BLaER1 treated with 17β-estradiol and CSF1 and Interleukin-3, amounts not matched to agents 10 nM and 100 nM (cell line): ENCODE results near the gene MB.

ENCODE experiments used
- H3K27ac ChIP-seq, 11 experiments: shearing (Covaris generic); formaldehyde crosslinking; 2 replicates each; pipeline ENCODE4 v1.8.1; 2022
- H3K27me3 ChIP-seq, 11 experiments: shearing (Covaris generic); formaldehyde crosslinking; 2 replicates each; pipeline ENCODE4 v1.8.1; 2022
- H3K36me3 ChIP-seq, 11 experiments: shearing (Covaris generic); formaldehyde crosslinking; 2 replicates each; pipeline ENCODE4 v1.8.1; 2022
- H3K4me1 ChIP-seq, 10 experiments: shearing (Covaris generic); formaldehyde crosslinking; 2 replicates each; pipeline ENCODE4 v1.8.1; 2022
- H3K4me2 ChIP-seq, 11 experiments: shearing (Covaris generic); formaldehyde crosslinking; 2 replicates each; pipeline ENCODE4 v1.8.1; 2022
- H3K4me3 ChIP-seq, 10 experiments: shearing (Covaris generic); formaldehyde crosslinking; 2 replicates each; pipeline ENCODE4 v1.8.1; 2022
- H3K9ac ChIP-seq, 11 experiments: shearing (Covaris generic); formaldehyde crosslinking; 2 replicates each; pipeline ENCODE4 v1.8.1; 2022
- H3K9me3 ChIP-seq, 11 experiments: shearing (Covaris generic); formaldehyde crosslinking; replicated peaks in 1 of 11; 2 replicates each; pipeline ENCODE4 v1.8.1; 2022
- H4K20me1 ChIP-seq, 11 experiments: shearing (Covaris generic); formaldehyde crosslinking; 2 replicates each; pipeline ENCODE4 v1.8.1; 2022
- Cebpa-rat ChIP-seq, 11 experiments: shearing (Covaris generic); IDR thresholded peaks; 2 replicates each; pipeline ENCODE4 v1.8.1; 2022

Gene MB

GRCh38 chr22:35563211-35563610 is 53.9 kb downstream of the MB start:
- no peak for TF ChIP-seq Cebpa-rat (IDR thresholded peaks at IDR 0.05)
- Histone ChIP-seq H3K4me3 (no peak overlapping the region), H3K27me3 (0 out of 22 replicates have a peak, but pooled peaks cover 0 to 3% (median 0%) of the 10 kb centered on the region in 11 experiments), H3K27ac (no peak overlapping the region), H3K4me1 (peaks cover 25 to 61% (median 46%) of the 10 kb centered on the region in 10 experiments), H3K9me3 (peaks cover 0 to 5% (median 0%) of the 10 kb centered on the region in 11 experiments; a peak in 3 of 22 replicates), H3K9ac (no peak overlapping the region), H4K20me1 (peaks cover 0 to 10% (median 0%) of the 10 kb centered on the region in 11 experiments; a peak in 2 of 22 replicates), H3K36me3 (no peaks in the 10 kb centered on the region), H3K4me2 (peak overlapping the region; percentile 7 to 77 (median 59); a peak in 16 of 22 replicates)

DNA sequence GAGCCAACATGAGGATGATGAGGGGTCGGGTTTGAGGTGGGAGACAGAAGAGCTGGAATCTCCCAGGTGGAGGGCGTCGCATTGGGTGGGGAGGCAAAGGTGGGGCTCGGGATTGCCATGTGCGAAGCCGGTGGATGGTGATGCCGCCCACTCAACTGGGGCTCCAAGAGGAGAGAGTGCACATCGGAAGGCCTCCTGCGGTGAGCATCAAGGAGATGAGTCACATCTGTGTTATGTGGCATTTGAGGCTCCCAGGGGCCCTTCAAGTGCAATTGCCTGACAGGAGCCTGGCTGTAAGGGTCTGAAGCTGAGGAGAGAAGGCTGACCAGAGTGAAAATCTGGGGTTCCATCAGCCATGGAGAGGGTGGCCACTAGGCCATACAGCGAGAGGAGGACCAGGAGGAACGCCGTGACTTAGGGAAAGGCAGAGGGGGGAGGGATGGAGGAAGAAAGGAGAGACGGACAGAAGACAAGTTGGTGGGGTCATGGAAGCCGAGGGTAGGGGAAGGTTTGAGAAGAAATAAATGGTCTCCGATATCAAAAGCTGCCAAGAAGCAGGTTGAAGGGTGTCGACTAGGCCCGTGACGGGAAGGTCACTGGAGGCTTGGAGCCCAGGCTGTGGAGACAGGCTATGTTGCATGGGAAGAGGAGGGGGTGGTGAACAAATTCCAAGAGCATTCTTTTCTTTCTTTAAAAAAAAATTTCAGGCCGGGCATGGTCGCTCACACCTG is 55.2 kb downstream of the MB start:
- Histone ChIP-seq H3K4me1 (peaks cover 29 to 52% (median 42%) of the 10 kb centered on the region in 10 experiments), H4K20me1 (peaks cover 0 to 10% (median 0%) of the 10 kb centered on the region in 11 experiments; a peak in 2 of 22 replicates), H3K9me3 (peaks cover 0 to 5% (median 0%) of the 10 kb centered on the region in 11 experiments; a peak in 3 of 22 replicates), H3K9ac (no peak overlapping the region), H3K27me3 (0 out of 22 replicates have a peak, but pooled peaks cover 0 to 3% (median 0%) of the 10 kb centered on the region in 11 experiments), H3K36me3 (no peaks in the 10 kb centered on the region), H3K4me2 (peak overlapping the region; percentile 50 to 77 (median 66)), H3K4me3 (no peak overlapping the region), H3K27ac (no peak overlapping the region)
- TF ChIP-seq Cebpa-rat (IDR thresholded peaks at IDR 0.05) = no peak

DNA sequence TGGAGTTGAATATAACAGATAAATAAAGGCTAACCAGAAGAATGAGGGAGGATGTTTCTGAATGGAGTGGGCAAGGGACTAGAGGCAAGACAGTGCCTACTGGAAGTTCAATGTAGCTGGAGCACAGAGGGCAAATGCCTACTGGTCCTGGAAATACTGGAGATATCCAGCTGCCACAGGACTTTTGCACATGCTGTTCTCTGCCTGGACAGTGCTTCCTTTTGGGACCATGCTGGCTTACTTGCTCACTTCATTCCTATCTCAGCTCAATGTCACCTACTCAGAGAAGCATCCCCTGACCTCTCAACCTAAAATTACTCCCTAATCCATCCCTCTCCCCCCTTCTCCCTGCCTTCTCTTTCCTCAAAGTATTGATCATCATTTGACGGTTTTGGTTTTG is 56.3 kb downstream of the MB start:
- no peak overlapping the region for H3K9ac ChIP-seq
- peaks cover 26 to 42% (median 38%) of the 10 kb centered on the region in 10 experiments for H3K4me1 ChIP-seq
- no peak overlapping the region for H3K27ac ChIP-seq
- no peak overlapping the region for H3K4me3 ChIP-seq
- H3K9me3 ChIP-seq = peaks cover 0 to 5% (median 0%) of the 10 kb centered on the region in 11 experiments; a peak in 3 of 22 replicates
- no peaks in the 10 kb centered on the region for H3K36me3 ChIP-seq
- 0 out of 22 replicates have a peak, but pooled peaks cover 0 to 3% (median 0%) of the 10 kb centered on the region in 11 experiments for H3K27me3 ChIP-seq
- H3K4me2 ChIP-seq = no peak overlapping the region
- H4K20me1 ChIP-seq = peaks cover 0 to 10% (median 0%) of the 10 kb centered on the region in 11 experiments; a peak in 2 of 22 replicates
- TF ChIP-seq Cebpa-rat (IDR thresholded peaks at IDR 0.05) = no peak

DNA sequence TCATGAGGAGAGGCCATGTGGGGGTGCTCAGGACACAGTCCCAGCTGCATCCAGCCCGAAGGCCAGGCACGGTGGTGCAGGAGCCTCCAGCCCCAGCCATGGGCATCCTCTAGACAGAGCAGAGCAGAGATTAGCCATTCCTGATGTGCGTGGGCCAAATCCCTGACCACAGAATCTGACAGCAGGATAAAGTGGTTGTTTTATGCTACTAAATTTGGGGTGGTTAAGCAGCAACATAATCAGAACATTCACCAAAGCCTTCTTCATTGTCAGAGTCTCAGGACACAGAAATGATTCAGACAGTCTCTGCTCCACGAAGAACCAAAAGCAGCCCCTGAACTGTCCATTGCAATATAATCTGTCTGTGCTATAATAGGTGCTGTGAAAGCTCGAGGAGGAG is 56.8 kb downstream of the MB start:
- H3K4me1 ChIP-seq = peaks cover 25 to 41% (median 36%) of the 10 kb centered on the region in 10 experiments

GRCh38 chr22:35559354-35560005 is 57.6 kb downstream of the MB start:
- H3K4me3 ChIP-seq = no peak overlapping the region
- H3K27me3 ChIP-seq = peaks cover 0 to 10% (median 0%) of the 10 kb centered on the region in 11 experiments; a peak in 2 of 22 replicates
- TF ChIP-seq Cebpa-rat (IDR thresholded peaks at IDR 0.05) = no peak
- H3K9me3 ChIP-seq = peaks cover 0 to 5% (median 0%) of the 10 kb centered on the region in 11 experiments; a peak in 3 of 22 replicates
- no peak overlapping the region for H3K27ac ChIP-seq
- H3K4me2 ChIP-seq = no peak overlapping the region
- H3K4me1 ChIP-seq = peaks cover 31 to 45% (median 42%) of the 10 kb centered on the region in 10 experiments
- peaks cover 0 to 16% (median 0%) of the 10 kb centered on the region in 11 experiments; a peak in 3 of 22 replicates for H4K20me1 ChIP-seq
- no peak overlapping the region for H3K9ac ChIP-seq
- H3K36me3 ChIP-seq = no peaks in the 10 kb centered on the region

More for the DNA sequence above, 56.8 kb downstream of the MB start:
- H3K27ac ChIP-seq = no peak overlapping the region
- H3K9me3 ChIP-seq = peaks cover 0 to 5% (median 0%) of the 10 kb centered on the region in 11 experiments; a peak in 3 of 22 replicates
- H3K4me3 ChIP-seq = no peak overlapping the region
- no peak overlapping the region for H3K4me2 ChIP-seq
- no peaks in the 10 kb centered on the region for H3K36me3 ChIP-seq
- H4K20me1 ChIP-seq = peaks cover 0 to 10% (median 0%) of the 10 kb centered on the region in 11 experiments; a peak in 2 of 22 replicates
- no peak for TF ChIP-seq Cebpa-rat (IDR thresholded peaks at IDR 0.05)
- H3K9ac ChIP-seq = no peak overlapping the region
- H3K27me3 ChIP-seq = peaks cover 0 to 5% (median 0%) of the 10 kb centered on the region in 11 experiments; a peak in 1 of 22 replicates

DNA sequence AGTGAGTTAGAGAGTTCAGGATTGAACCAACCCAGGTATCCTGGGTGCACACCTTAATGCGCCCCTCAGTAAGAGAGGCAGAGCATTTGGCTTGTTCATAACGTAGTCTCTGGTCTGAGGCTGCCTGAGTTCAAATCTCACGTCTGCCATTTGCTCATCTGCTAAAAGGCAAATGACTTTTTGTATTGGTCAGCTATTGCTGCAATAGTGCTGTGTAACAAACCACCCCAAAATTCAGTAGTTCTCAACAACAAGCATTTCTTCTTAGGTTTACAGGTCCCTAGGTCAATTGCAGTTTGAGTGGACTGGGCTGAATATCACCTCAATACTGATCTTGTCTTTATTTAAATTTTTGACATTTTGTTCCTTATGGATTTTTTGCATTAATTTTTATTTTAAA is 58.4 kb downstream of the MB start:
- no peak for TF ChIP-seq Cebpa-rat (IDR thresholded peaks at IDR 0.05)
- no peak overlapping the region for H3K9ac ChIP-seq
- H3K4me3 ChIP-seq = no peak overlapping the region
- peaks cover 0 to 10% (median 0%) of the 10 kb centered on the region in 11 experiments; a peak in 2 of 22 replicates for H3K27me3 ChIP-seq
- H4K20me1 ChIP-seq = peaks cover 0 to 24% (median 0%) of the 10 kb centered on the region in 11 experiments; a peak in 3 of 22 replicates
- no peak overlapping the region for H3K27ac ChIP-seq
- H3K4me1 ChIP-seq = peaks cover 37 to 52% (median 50%) of the 10 kb centered on the region in 10 experiments
- no peaks in the 10 kb centered on the region for H3K36me3 ChIP-seq
- H3K4me2 ChIP-seq = 0 out of 22 replicates have a peak overlapping the region, but pooled peaks of 2 of the 11 experiments have one; percentile 11 to 24
- H3K9me3 ChIP-seq = peaks cover 0 to 5% (median 0%) of the 10 kb centered on the region in 11 experiments; a peak in 3 of 22 replicates

DNA sequence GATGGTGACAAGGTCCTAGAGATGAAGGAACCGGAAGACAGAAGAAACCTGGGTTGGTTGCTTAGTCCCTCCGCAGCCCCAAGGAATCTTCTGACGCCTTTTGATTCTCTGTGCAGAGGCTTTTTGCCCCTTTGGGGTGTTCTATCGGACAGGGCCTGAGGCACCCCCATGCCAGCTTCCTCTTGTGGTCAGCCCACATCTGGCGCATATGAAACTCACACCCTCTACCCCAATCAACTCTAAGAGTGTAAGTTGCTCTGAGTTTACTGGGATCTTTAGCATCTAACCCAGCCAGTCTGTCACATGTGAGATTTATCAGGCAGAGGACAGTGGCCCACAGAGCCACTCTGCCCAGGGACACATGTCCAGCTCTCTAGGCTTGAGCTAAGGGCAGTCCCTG is 59.1 kb downstream of the MB start:
- H3K36me3 ChIP-seq = no peaks in the 10 kb centered on the region
- H3K4me1 ChIP-seq = peaks cover 30 to 53% (median 50%) of the 10 kb centered on the region in 10 experiments
- no peak overlapping the region for H3K27ac ChIP-seq
- no peak overlapping the region for H3K4me3 ChIP-seq
- peaks cover 0 to 10% (median 0%) of the 10 kb centered on the region in 11 experiments; a peak in 2 of 22 replicates for H3K27me3 ChIP-seq
- peak overlapping the region in 9 of 11 experiments; percentile 3 to 36 (median 23); a peak in 9 of 22 replicates for H3K4me2 ChIP-seq
- no peak overlapping the region for H3K9ac ChIP-seq
- no peak for TF ChIP-seq Cebpa-rat (IDR thresholded peaks at IDR 0.05)
- peaks cover 0 to 5% (median 0%) of the 10 kb centered on the region in 11 experiments; a peak in 3 of 22 replicates for H3K9me3 ChIP-seq
- peaks cover 0 to 28% (median 0%) of the 10 kb centered on the region in 11 experiments; a peak in 3 of 22 replicates for H4K20me1 ChIP-seq
